ENCODE data around the gene NFATC3. TPM values are rescaled to one million over a fixed set of nuclear protein-coding genes. Genes with fewer than 3 reads are reported as not detected.

NFATC3 gene
- total RNA-seq, 2 experiments from 2014 or later = 68.4 to 81.2 TPM

DNA sequence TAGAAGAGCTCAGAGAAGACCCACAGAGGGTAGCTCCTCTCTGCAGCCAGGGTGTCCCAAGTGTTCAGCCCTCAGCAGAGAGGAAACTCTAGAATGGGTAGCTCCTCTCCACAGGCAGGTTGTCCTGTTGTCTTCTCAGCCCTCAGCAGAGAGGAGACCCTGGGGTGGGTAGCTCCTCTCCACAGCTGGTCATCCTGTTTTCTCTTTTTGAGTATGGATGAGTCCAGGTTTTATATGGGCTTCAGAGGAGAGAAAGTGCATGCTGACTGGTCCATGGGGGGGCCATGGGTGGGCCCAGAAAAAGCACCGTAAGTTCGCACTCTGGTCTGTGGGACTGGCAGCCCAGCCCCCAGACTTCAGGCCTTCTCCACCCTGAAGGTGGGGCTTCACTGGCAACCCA, 102.3 kb downstream of the NFATC3 start:
- H3K27me3 Mint-ChIP-seq = no peaks in the 10 kb centered on the region
- POLR2A ChIA-PET = interaction anchor here (0.5 kb wide), 1 partner anchor 18 kb away, joined by 10 read pairs; no protein-coding TSS in a partner anchor
- intact Hi-C loops (cut with DNase I, micrococcal nuclease) = no loop called here

DNA sequence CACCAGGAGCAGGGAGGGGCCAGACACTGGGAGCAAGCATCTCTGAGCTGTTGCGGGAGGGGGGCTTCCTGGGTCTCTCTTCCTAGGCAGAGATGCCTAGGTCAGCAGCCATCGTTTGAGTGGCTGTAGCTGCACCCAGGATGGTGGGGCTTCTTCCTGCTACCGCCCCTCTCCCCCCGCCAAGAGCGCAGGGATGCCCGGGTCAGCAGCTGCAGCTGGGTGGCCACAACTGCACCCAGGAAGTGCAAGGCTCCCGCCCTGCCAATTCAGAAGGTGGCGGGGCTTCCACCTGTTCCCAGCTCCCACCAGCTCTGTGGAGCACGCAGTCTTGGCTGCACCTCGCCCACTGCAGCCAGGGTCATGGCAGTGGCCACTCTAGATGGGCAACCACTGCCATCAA, 103.0 kb downstream of the NFATC3 start:
- no peaks in the 10 kb centered on the region for H3K9me3 Mint-ChIP-seq (ENCODE audit: low read depth)
- POLR2A ChIA-PET = no interaction called here
- intact Hi-C loops (cut with DNase I, micrococcal nuclease) = no loop called here
- H3K36me3 Mint-ChIP-seq (ENCODE audit: low read depth) = peaks cover 49% of the 10 kb centered on the region
- H3K4me1 Mint-ChIP-seq = peaks cover 3% of the 10 kb centered on the region
- CTCF ChIA-PET = interaction anchor here (0.7 to 1.0 kb wide), 2 partner anchors 40 to 633 kb away, joined by 3 read pairs; no protein-coding TSS in a partner anchor
- H3K27ac Mint-ChIP-seq = no peak overlapping the region
- ATAC-seq = no peak
- DNase-seq = no peak
- H3K27me3 Mint-ChIP-seq = no peaks in the 10 kb centered on the region
- no peak overlapping the region for H3K4me3 Mint-ChIP-seq

More for the DNA sequence above, 102.3 kb downstream of the NFATC3 start:
- Mint-ChIP-seq H3K4me1 (no peaks in the 10 kb centered on the region), H3K4me3 (no peak overlapping the region), H3K27ac (no peak overlapping the region), H3K9me3 (ENCODE audit: low read depth) (no peaks in the 10 kb centered on the region), H3K36me3 (ENCODE audit: low read depth) (peaks cover 48% of the 10 kb centered on the region)
- CTCF ChIA-PET = interaction anchor here (1.0 to 1.2 kb wide), 2 partner anchors 11 to 41 kb away, joined by 3 read pairs; no protein-coding TSS in a partner anchor
- DNase-seq (no peak), ATAC-seq (no peak)

GRCh38 chr16:68190081-68190480, 104.9 kb downstream of the NFATC3 start:
- H3K9me3 Mint-ChIP-seq (ENCODE audit: low read depth) = no peaks in the 10 kb centered on the region
- ChIA-PET POLR2A (no interaction called here), CTCF (interaction anchor here (0.7 to 1.7 kb wide), 2 partner anchors 8 to 50 kb away, joined by 3 to 4 read pairs; no protein-coding TSS in a partner anchor)
- no peaks in the 10 kb centered on the region for H3K27me3 Mint-ChIP-seq
- H3K27ac Mint-ChIP-seq = no peak overlapping the region
- intact Hi-C loops (cut with DNase I, micrococcal nuclease) = no loop called here
- ATAC-seq = no peak
- DNase-seq = no peak
- no peak overlapping the region for H3K4me3 Mint-ChIP-seq
- peaks cover 51% of the 10 kb centered on the region for H3K36me3 Mint-ChIP-seq (ENCODE audit: low read depth)
- peaks cover 6% of the 10 kb centered on the region for H3K4me1 Mint-ChIP-seq

DNA sequence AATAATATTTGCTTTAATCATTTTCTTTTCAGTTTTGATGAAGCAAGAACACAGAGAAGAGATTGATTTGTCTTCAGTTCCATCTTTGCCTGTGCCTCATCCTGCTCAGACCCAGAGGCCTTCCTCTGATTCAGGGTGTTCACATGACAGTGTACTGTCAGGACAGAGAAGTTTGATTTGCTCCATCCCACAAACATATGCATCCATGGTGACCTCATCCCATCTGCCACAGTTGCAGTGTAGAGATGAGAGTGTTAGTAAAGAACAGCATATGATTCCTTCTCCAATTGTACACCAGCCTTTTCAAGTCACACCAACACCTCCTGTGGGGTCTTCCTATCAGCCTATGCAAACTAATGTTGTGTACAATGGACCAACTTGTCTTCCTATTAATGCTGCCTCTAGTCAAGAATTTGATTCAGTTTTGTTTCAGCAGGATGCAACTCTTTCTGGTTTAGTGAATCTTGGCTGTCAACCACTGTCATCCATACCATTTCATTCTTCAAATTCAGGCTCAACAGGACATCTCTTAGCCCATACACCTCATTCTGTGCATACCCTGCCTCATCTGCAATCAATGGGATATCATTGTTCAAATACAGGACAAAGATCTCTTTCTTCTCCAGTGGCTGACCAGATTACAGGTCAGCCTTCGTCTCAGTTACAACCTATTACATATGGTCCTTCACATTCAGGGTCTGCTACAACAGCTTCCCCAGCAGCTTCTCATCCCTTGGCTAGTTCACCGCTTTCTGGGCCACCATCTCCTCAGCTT, 105.8 kb downstream of the NFATC3 start:
- intact Hi-C loops (cut with DNase I, micrococcal nuclease) = no loop called here
- no peaks in the 10 kb centered on the region for H3K9me3 Mint-ChIP-seq (ENCODE audit: low read depth)
- H3K36me3 Mint-ChIP-seq (ENCODE audit: low read depth) = peaks cover 46% of the 10 kb centered on the region
- H3K4me3 Mint-ChIP-seq = no peak overlapping the region
- peaks cover 6% of the 10 kb centered on the region for H3K4me1 Mint-ChIP-seq
- ATAC-seq (no peak), DNase-seq (no peak)
- ChIA-PET CTCF (interaction anchor here (1.3 kb wide), 1 partner anchor 26 kb away, joined by 3 read pairs; no protein-coding TSS in a partner anchor), POLR2A (no interaction called here)
- no peak overlapping the region for H3K27ac Mint-ChIP-seq
- H3K27me3 Mint-ChIP-seq = no peaks in the 10 kb centered on the region

DNA sequence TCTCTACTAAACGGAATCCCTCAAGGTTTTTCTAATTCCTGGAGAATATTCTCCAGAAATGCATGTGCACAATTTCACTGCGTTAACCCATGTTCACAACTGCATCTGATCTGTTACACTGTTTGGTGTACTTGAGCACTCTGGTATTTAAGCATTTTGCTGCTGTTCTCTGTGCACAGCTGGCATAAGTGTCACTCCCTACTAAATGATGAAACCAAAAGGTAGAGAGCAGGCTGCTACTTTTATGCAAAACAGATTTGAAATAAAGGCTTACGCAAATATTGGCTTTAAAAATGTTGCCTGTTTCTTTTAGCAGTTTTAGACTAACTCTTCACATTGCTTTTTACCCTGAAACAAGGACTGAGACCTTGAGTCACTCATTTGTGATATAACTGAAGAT, 109.1 kb downstream of the NFATC3 start:
- Mint-ChIP-seq H3K9me3 (ENCODE audit: low read depth) (no peaks in the 10 kb centered on the region), H3K36me3 (ENCODE audit: low read depth) (peaks cover 34% of the 10 kb centered on the region), H3K4me1 (peaks cover 8% of the 10 kb centered on the region), H3K27me3 (no peaks in the 10 kb centered on the region), H3K4me3 (no peak overlapping the region), H3K27ac (no peak overlapping the region)
- CTCF ChIA-PET = interaction anchor here (0.9 kb wide), 1 partner anchor 20 kb away, joined by 3 read pairs; no protein-coding TSS in a partner anchor
- ATAC-seq (no peak), DNase-seq (no peak)
- POLR2A ChIA-PET = no interaction called here
- intact Hi-C loops (cut with DNase I, micrococcal nuclease) = no loop called here

GRCh38 chr16:68197250-68197649, 112.1 kb downstream of the NFATC3 start:
- ChIA-PET POLR2A (no interaction called here), CTCF (interaction anchor here (0.5 to 1.5 kb wide), 5 partner anchors 14 to 279 kb away, joined by 3 to 4 read pairs (median 3); no protein-coding TSS in a partner anchor)
- Mint-ChIP-seq H3K36me3 (ENCODE audit: low read depth) (peaks cover 19% of the 10 kb centered on the region), H3K27ac (no peak overlapping the region), H3K9me3 (ENCODE audit: low read depth) (no peaks in the 10 kb centered on the region), H3K4me1 (peaks cover 18% of the 10 kb centered on the region), H3K4me3 (no peak overlapping the region), H3K27me3 (no peaks in the 10 kb centered on the region)
- intact Hi-C loops (cut with DNase I, micrococcal nuclease) = no loop called here
- DNase-seq = no peak
- ATAC-seq = no peak

DNA sequence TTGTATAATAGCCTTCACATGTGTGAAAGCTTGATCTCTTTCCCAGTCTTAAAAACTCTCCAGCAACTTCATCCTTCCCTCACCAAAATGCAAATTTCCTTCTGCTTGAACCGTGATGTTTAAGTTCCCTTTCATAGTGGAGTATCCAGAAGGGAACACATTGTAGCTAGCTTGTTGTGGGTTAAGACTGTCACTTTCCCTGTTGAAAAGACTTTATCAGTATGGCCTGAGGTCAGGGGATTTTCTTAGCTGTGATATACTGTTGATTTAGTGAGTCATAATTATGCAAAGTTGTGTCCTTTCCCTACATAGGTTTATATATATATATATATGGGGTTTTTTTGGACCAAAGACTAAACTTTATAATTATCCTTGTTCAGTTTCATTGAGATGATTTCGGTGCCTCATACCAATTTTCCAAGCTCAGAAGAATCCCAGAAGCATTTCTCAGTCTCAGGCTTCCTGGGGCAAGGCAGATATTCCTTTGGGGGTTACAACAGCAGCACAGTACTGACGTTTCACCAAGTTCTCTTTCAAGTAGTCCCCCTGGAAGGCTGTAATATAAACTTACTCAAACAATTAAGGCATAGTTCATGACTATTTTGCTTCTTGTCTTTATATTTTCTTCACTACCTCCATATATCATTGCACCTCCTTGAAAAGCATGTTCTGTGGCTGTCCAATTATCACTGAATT, 115.1 kb downstream of the NFATC3 start:
- ATAC-seq (peak; percentile 77), DNase-seq (no peak)
- Mint-ChIP-seq H3K27ac (peak overlapping the region; percentile 38), H3K27me3 (no peaks in the 10 kb centered on the region), H3K4me3 (no peak overlapping the region), H3K9me3 (ENCODE audit: low read depth) (no peaks in the 10 kb centered on the region), H3K4me1 (peaks cover 12% of the 10 kb centered on the region), H3K36me3 (ENCODE audit: low read depth) (peaks cover 5% of the 10 kb centered on the region)
- ChIA-PET POLR2A (interaction anchor here (0.5 kb wide), 1 partner anchor 384 kb away, joined by 5 read pairs; no protein-coding TSS in a partner anchor), CTCF (interaction anchor here (0.8 to 1.3 kb wide), 4 partner anchors 22 to 81 kb away, joined by 3 to 4 read pairs (median 4); no protein-coding TSS in a partner anchor)
- intact Hi-C loops (cut with DNase I, micrococcal nuclease) = no loop called here

DNA sequence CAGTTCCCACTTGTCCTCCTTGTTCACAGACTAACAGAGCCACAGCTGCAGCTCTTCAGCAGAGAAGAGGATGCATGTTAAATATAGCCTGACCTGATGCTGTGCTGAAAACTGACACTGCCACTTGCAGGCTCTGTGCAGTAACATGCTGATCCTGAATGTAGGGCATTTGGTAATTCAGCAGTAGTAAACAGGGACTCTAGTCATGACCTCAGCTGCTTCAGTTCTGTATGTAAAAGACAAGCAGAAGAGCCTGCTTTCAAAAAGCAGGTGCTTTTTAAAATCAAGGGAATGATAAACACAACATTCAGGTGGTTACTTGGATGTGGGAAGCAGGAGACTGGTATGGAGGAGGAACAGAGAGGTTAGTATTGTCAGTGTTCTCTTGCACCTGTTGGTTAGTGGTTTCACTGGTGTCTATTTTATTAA, 116.9 kb downstream of the NFATC3 start:
- intact Hi-C loops (cut with DNase I, micrococcal nuclease) = no loop called here
- ATAC-seq = no peak
- H3K27me3 Mint-ChIP-seq = no peaks in the 10 kb centered on the region

DNA sequence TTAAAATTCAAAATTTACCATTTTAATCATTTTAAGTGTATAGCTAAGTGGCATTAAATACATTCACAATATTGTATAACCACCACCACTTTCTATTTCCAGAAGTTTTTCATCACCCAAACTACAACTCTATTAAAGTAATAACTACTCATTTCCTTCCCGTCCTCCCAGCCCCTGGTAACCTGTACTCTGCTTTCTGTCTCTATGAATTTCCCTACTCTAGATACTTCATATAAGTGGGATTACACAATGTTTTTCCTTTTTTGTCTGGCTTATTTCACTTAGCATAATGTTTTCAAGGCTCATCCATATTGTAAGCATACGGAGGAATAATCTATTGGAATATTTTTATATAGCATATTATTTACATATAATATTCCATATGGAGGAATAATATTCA, 121.1 kb downstream of the NFATC3 start:
- intact Hi-C loops (cut with DNase I, micrococcal nuclease) = loop anchor here in 1 of 2 experiments (5.0 kb wide), 1 partner anchor 89 kb away; no protein-coding TSS in a partner anchor
- DNase-seq = no peak
- no peak for ATAC-seq

More for the DNA sequence above, 116.9 kb downstream of the NFATC3 start:
- H3K4me3 Mint-ChIP-seq = no peak overlapping the region
- POLR2A ChIA-PET = no interaction called here
- H3K4me1 Mint-ChIP-seq = peaks cover 12% of the 10 kb centered on the region
- H3K9me3 Mint-ChIP-seq (ENCODE audit: low read depth) = no peaks in the 10 kb centered on the region
- peak overlapping the region; percentile 0 for H3K27ac Mint-ChIP-seq
- peaks cover 8% of the 10 kb centered on the region for H3K36me3 Mint-ChIP-seq (ENCODE audit: low read depth)
- CTCF ChIA-PET = interaction anchor here (0.9 to 1.8 kb wide), 2 partner anchors 108 to 161 kb away, joined by 3 to 5 read pairs; no protein-coding TSS in a partner anchor
- no peak for DNase-seq

GRCh38 chr16:68214726-68215125, 129.6 kb downstream of the NFATC3 start:
- CTCF ChIA-PET = no interaction called here
- Mint-ChIP-seq H3K36me3 (ENCODE audit: low read depth) (peaks cover 18% of the 10 kb centered on the region), H3K27me3 (no peaks in the 10 kb centered on the region), H3K27ac (no peak overlapping the region), H3K4me3 (no peak overlapping the region), H3K4me1 (peaks cover 33% of the 10 kb centered on the region), H3K9me3 (ENCODE audit: low read depth) (no peaks in the 10 kb centered on the region)
- POLR2A ChIA-PET = no interaction called here
- intact Hi-C loops (cut with DNase I, micrococcal nuclease) = no loop called here
- DNase-seq (no peak), ATAC-seq (no peak)

More for the DNA sequence above, 121.1 kb downstream of the NFATC3 start:
- peaks cover 24% of the 10 kb centered on the region for H3K4me1 Mint-ChIP-seq
- peaks cover 19% of the 10 kb centered on the region for H3K36me3 Mint-ChIP-seq (ENCODE audit: low read depth)
- H3K9me3 Mint-ChIP-seq (ENCODE audit: low read depth) = no peaks in the 10 kb centered on the region
- ChIA-PET POLR2A (no interaction called here), CTCF (interaction anchor here (0.6 to 1.2 kb wide), 5 partner anchors 22 to 373 kb away, joined by 3 to 4 read pairs (median 3); no protein-coding TSS in a partner anchor)
- H3K27me3 Mint-ChIP-seq = no peaks in the 10 kb centered on the region
- H3K4me3 Mint-ChIP-seq = no peak overlapping the region
- no peak overlapping the region for H3K27ac Mint-ChIP-seq

DNA sequence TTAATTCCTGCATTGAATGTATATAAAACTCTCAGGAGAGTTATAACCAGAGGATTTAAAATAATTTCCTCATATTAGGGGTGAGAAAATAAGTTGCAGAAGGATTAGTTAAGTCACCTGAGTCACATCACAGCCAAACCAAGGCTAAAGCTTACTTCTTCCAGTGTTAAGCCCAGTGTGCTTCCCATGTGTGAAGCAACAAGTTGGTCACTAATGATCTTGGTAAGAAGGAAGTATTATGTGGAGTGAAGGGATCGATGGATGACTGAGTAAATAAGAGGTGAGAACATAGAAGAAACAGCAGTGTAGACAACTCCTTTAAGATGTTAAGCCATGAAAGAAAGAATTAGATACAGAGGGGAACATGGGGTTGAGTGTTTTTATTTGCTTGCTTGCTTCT, 130.1 kb downstream of the NFATC3 start:
- CTCF ChIA-PET = no interaction called here

More for the DNA sequence above, 130.1 kb downstream of the NFATC3 start:
- peaks cover 17% of the 10 kb centered on the region for H3K36me3 Mint-ChIP-seq (ENCODE audit: low read depth)
- peak overlapping the region; percentile 30 for H3K27ac Mint-ChIP-seq
- no peak for DNase-seq
- intact Hi-C loops (cut with DNase I, micrococcal nuclease) = no loop called here
- H3K27me3 Mint-ChIP-seq = no peaks in the 10 kb centered on the region
- H3K9me3 Mint-ChIP-seq (ENCODE audit: low read depth) = no peaks in the 10 kb centered on the region
- POLR2A ChIA-PET = no interaction called here
- ATAC-seq = no peak
- H3K4me1 Mint-ChIP-seq = peaks cover 29% of the 10 kb centered on the region
- H3K4me3 Mint-ChIP-seq = no peak overlapping the region

Measured in activated CD4-positive, alpha-beta T cell treated with anti-CD3 and anti-CD28 coated beads for 36 hours (primary cell).